CD4-positive, alpha-beta T cell treated with Interleukin-15 for 4 hours (primary cell): ENCODE results near the gene TLE4.

Experiments
- DNase-seq: peaks from one replicate; pipeline ENCODE4 v3.0.0-alpha.2; 2020; ENCODE audit warnings: low spot score

The TLE4 gene

GRCh38 chr9:79691496-79691895 lies 119.7 kb downstream of the TLE4 start:
- no peak for DNase-seq

- no peak for DNase-seq
Measured at GRCh38 chr9:79692857-79693571, 121.2 kb downstream of the TLE4 start.

GRCh38 chr9:79693750-79694149 lies 122.0 kb downstream of the TLE4 start:
- DNase-seq: no peak

- no peak for DNase-seq
Measured at GRCh38 chr9:79694208-79694607, 122.4 kb downstream of the TLE4 start.

GRCh38 chr9:79694676-79695400 lies 123.1 kb downstream of the TLE4 start:
- DNase-seq: no peak

GRCh38 chr9:79695531-79696175 lies 123.9 kb downstream of the TLE4 start:
- peak; percentile 31 for DNase-seq

- no peak for DNase-seq
Measured at GRCh38 chr9:79698967-79699366, 127.2 kb downstream of the TLE4 start.

- DNase-seq: no peak
Measured at GRCh38 chr9:79699479-79699878, 127.7 kb downstream of the TLE4 start.

GRCh38 chr9:79700607-79701360 lies 129.0 kb downstream of the TLE4 start:
- DNase-seq: no peak

- peak; percentile 13 for DNase-seq
Measured at GRCh38 chr9:79701651-79702050, 129.9 kb downstream of the TLE4 start.

GRCh38 chr9:79705704-79706103 lies 133.9 kb downstream of the TLE4 start:
- no peak for DNase-seq

GRCh38 chr9:79706512-79706911 lies 134.7 kb downstream of the TLE4 start:
- DNase-seq: no peak

GRCh38 chr9:79707589-79707988 lies 135.8 kb downstream of the TLE4 start:
- DNase-seq: no peak

- no peak for DNase-seq
Measured at GRCh38 chr9:79708541-79708940, 136.8 kb downstream of the TLE4 start.

GRCh38 chr9:79709743-79710674 lies 138.2 kb downstream of the TLE4 start:
- DNase-seq: no peak

- DNase-seq: no peak
Measured at GRCh38 chr9:79711874-79712273, 140.1 kb downstream of the TLE4 start.

- DNase-seq: no peak
Measured at GRCh38 chr9:79719021-79719420, 147.3 kb downstream of the TLE4 start.

GRCh38 chr9:79719989-79720388 lies 148.2 kb downstream of the TLE4 start:
- DNase-seq: no peak

- DNase-seq: no peak
Measured at GRCh38 chr9:79731171-79731890, 159.6 kb downstream of the TLE4 start.

GRCh38 chr9:79735023-79735779 lies 163.4 kb downstream of the TLE4 start:
- no peak for DNase-seq
